Neural cell (in vitro differentiated cells): ENCODE results near the gene VPS72. TPM values are rescaled to one million over a fixed set of nuclear protein-coding genes. Genes with fewer than 3 reads are reported as not detected.
A peak's percentile ranks its signal among the peaks of the same experiment; 100 is the strongest.

ENCODE experiments used
- H2AFZ ChIP-seq: fragments of 200-600, 300-800 bp; sonication (generic), shearing (Covaris generic); 2 replicates; pipeline ENCODE4 v1.6.0; 2014; ENCODE audit warnings: low read depth, mild to moderate bottlenecking, antibody characterized with exemption, low read length, moderate library complexity
- H3F3A ChIP-seq: fragments of 200-600 bp; shearing (Covaris generic); 2 replicates; pipeline ENCODE4 v1.6.1; 2016; ENCODE audit warnings: mild to moderate bottlenecking, moderate library complexity, mixed read lengths, antibody characterized with exemption, low read length; ENCODE audit not compliant: insufficient read depth, poor library complexity, severe bottlenecking
- H3K27ac ChIP-seq: fragments of 200-600, 300-800 bp; sonication (generic), shearing (Covaris generic); 2 replicates; pipeline ENCODE4 v1.5.1; 2014; ENCODE audit warnings: mild to moderate bottlenecking, low read length, moderate library complexity
- H3K27me3 ChIP-seq: fragments of 300-800, 200-600 bp; sonication (generic), shearing (Covaris generic); 2 replicates; pipeline ENCODE4 v1.6.0; 2014; ENCODE audit warnings: mild to moderate bottlenecking, low read depth, low read length, moderate library complexity; ENCODE audit not compliant: insufficient read depth
- H3K36me3 ChIP-seq: fragments of 300-800, 200-600 bp; sonication (generic), shearing (Covaris generic); 2 replicates; pipeline ENCODE4 v1.5.1; 2014; ENCODE audit warnings: mild to moderate bottlenecking, antibody characterized with exemption, low read length, moderate library complexity; ENCODE audit not compliant: insufficient read depth
- H3K4me2 ChIP-seq: fragments of 300-800, 200-600 bp; sonication (generic), shearing (Covaris generic); 2 replicates; pipeline ENCODE4 v1.6.0; 2014; ENCODE audit warnings: mild to moderate bottlenecking, low read length
- H3K4me3 ChIP-seq: fragments of 300-800, 200-600 bp; sonication (generic), shearing (Covaris generic); 2 replicates; pipeline ENCODE4 v1.5.1; 2014; ENCODE audit warnings: mild to moderate bottlenecking, low read length, moderate library complexity
- H3K79me2 ChIP-seq: fragments of 200-600 bp; shearing (Covaris generic); replicated peaks from 2 replicates; pipeline ENCODE4 v1.6.0; 2014; ENCODE audit warnings: mild to moderate bottlenecking, low read length, moderate library complexity; ENCODE audit not compliant: insufficient read depth
- H3K9ac ChIP-seq: fragments of 300-800, 200-600 bp; sonication (generic), shearing (Covaris generic); 2 replicates; pipeline ENCODE4 v1.6.1; 2016; ENCODE audit warnings: mild to moderate bottlenecking, low read length, mixed read lengths
- H3K9me2 ChIP-seq: fragments of 200-600 bp; shearing (Covaris generic); 2 replicates; pipeline ENCODE4 v1.6.1; 2016; ENCODE audit warnings: mild to moderate bottlenecking, low read length, mixed read lengths; ENCODE audit not compliant: insufficient read depth
- H3K9me3 ChIP-seq: fragments of 200-600, 300-800 bp; sonication (generic), shearing (Covaris generic); 2 replicates; pipeline ENCODE4 v1.6.1; 2016; ENCODE audit warnings: mild to moderate bottlenecking, mixed run types, low read length, moderate library complexity, mixed read lengths
- H4K20me1 ChIP-seq: fragments of 200-600 bp; shearing (Covaris generic); 2 replicates; pipeline ENCODE4 v1.6.1; 2016; ENCODE audit warnings: mild to moderate bottlenecking, mixed run types; ENCODE audit not compliant: insufficient read depth
- EP300 ChIP-seq: fragments of 450-650 bp; conservative IDR thresholded peaks from 2 replicates; pipeline ENCODE4 v1.6.1; 2014; ENCODE audit warnings: antibody characterized with exemption, mild to moderate bottlenecking, moderate library complexity; ENCODE audit not compliant: poor library complexity, severe bottlenecking
- EZH2 ChIP-seq: fragments of 200-600, 300-800 bp; shearing (Covaris generic), sonication (generic); IDR thresholded peaks from 2 replicates; pipeline ENCODE4 v1.6.1; 2014; ENCODE audit warnings: antibody characterized with exemption, low read length, borderline replicate concordance, mild to moderate bottlenecking; ENCODE audit not compliant: insufficient read depth, poor library complexity, severe bottlenecking
- MXI1 ChIP-seq: fragments of 450-650 bp; conservative IDR thresholded peaks from 2 replicates; pipeline ENCODE4 v1.6.1; 2014; ENCODE audit warnings: antibody characterized with exemption, mild to moderate bottlenecking; ENCODE audit not compliant: poor library complexity, severe bottlenecking
- POLR2AphosphoS5 ChIP-seq: IDR thresholded peaks from 2 replicates; pipeline ENCODE4 v1.6.1; 2012
- RAD21 ChIP-seq: fragments of 450-650 bp; conservative IDR thresholded peaks from 2 replicates; pipeline ENCODE4 v1.6.1; 2014; ENCODE audit warnings: antibody characterized with exemption, mild to moderate bottlenecking, moderate library complexity
- SMC3 ChIP-seq: fragments of 450-650 bp; conservative IDR thresholded peaks from 2 replicates; pipeline ENCODE4 v1.6.1; 2014; ENCODE audit warnings: antibody characterized with exemption, mild to moderate bottlenecking, moderate library complexity; ENCODE audit not compliant: poor library complexity
- TAF1 ChIP-seq: IDR thresholded peaks from 2 replicates; pipeline ENCODE4 v1.6.1; 2012; ENCODE audit warnings: low read depth
- polyA plus RNA-seq: library from polyadenylated mRNA; depleted of rRNA; stranded (reverse); fragments of >200 nt; gene quantifications from 2 replicates; pipeline ENCODE4 v1.2.3, GENCODE V29; 2014
- TF ChIP-seq, protein P1 (sequence below): IDR thresholded peaks from 2 replicates; pipeline ENCODE4 v1.6.1; 2012; ENCODE audit warnings: borderline replicate concordance
- TF ChIP-seq, protein P2 (sequence below): fragments of 450-650 bp; IDR thresholded peaks from 2 replicates; pipeline ENCODE4 v1.5.1; 2014; ENCODE audit warnings: antibody characterized with exemption, mild to moderate bottlenecking, moderate library complexity; ENCODE audit not compliant: poor library complexity, severe bottlenecking

Gene VPS72
- polyA plus RNA-seq, 1 donor from 2014 or later: 232 TPM

DNA sequence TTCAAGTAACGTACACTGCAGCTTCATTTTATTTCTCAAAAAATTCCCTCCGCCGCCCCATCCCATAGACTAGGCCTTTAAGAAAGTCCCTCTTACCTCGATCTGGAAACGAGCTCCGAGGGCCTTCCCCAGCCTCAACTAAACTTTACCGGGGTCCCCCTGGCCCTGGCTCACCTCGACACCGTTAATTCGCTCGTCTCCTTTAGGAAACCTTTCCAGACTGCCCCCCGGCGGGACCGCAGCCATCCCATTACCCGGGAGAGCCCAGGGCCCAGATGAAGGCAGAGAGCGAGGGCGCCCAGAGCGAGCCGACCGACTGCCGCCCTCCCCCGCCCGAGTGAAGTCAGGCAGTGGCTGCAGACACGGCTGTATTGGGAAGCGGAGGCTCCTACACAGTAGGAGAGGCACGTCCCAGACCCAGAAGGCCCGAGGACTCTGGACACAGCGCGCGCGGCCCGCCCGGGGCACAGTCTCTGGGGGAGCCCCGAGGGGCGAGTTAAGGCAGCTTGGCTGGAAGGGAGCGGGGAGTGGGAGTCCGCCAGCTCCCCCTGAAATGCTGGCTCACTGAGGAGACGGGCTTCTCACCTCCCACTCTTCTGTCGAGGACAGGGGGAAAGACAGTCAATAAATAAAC is 58.2 kb downstream of the VPS72 start:
- Histone ChIP-seq H3K36me3 (peaks cover 6% of the 10 kb centered on the region), H3K79me2 (no peaks in the 10 kb centered on the region), H3K27me3 (no peaks in the 10 kb centered on the region), H3K9ac (no peak overlapping the region), H3F3A (no peaks in the 10 kb centered on the region), H3K4me2 (no peak overlapping the region), H3K27ac (no peak overlapping the region), H3K9me2 (no peaks in the 10 kb centered on the region), H2AFZ (no peak overlapping the region), H3K9me3 (no peaks in the 10 kb centered on the region), H4K20me1 (no peaks in the 10 kb centered on the region), H3K4me3 (no peak overlapping the region)
- no peak for TF ChIP-seq SMC3
- TF ChIP-seq RAD21: no peak
- no peak for TF ChIP-seq TAF1
- TF ChIP-seq, protein P1, sequence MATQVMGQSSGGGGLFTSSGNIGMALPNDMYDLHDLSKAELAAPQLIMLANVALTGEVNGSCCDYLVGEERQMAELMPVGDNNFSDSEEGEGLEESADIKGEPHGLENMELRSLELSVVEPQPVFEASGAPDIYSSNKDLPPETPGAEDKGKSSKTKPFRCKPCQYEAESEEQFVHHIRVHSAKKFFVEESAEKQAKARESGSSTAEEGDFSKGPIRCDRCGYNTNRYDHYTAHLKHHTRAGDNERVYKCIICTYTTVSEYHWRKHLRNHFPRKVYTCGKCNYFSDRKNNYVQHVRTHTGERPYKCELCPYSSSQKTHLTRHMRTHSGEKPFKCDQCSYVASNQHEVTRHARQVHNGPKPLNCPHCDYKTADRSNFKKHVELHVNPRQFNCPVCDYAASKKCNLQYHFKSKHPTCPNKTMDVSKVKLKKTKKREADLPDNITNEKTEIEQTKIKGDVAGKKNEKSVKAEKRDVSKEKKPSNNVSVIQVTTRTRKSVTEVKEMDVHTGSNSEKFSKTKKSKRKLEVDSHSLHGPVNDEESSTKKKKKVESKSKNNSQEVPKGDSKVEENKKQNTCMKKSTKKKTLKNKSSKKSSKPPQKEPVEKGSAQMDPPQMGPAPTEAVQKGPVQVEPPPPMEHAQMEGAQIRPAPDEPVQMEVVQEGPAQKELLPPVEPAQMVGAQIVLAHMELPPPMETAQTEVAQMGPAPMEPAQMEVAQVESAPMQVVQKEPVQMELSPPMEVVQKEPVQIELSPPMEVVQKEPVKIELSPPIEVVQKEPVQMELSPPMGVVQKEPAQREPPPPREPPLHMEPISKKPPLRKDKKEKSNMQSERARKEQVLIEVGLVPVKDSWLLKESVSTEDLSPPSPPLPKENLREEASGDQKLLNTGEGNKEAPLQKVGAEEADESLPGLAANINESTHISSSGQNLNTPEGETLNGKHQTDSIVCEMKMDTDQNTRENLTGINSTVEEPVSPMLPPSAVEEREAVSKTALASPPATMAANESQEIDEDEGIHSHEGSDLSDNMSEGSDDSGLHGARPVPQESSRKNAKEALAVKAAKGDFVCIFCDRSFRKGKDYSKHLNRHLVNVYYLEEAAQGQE: no peak
- no peak for TF ChIP-seq POLR2AphosphoS5
- no peak for TF ChIP-seq MXI1
- TF ChIP-seq EZH2: no peak
- TF ChIP-seq, protein P2, sequence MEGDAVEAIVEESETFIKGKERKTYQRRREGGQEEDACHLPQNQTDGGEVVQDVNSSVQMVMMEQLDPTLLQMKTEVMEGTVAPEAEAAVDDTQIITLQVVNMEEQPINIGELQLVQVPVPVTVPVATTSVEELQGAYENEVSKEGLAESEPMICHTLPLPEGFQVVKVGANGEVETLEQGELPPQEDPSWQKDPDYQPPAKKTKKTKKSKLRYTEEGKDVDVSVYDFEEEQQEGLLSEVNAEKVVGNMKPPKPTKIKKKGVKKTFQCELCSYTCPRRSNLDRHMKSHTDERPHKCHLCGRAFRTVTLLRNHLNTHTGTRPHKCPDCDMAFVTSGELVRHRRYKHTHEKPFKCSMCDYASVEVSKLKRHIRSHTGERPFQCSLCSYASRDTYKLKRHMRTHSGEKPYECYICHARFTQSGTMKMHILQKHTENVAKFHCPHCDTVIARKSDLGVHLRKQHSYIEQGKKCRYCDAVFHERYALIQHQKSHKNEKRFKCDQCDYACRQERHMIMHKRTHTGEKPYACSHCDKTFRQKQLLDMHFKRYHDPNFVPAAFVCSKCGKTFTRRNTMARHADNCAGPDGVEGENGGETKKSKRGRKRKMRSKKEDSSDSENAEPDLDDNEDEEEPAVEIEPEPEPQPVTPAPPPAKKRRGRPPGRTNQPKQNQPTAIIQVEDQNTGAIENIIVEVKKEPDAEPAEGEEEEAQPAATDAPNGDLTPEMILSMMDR: no peak
- no peak for TF ChIP-seq EP300

DNA sequence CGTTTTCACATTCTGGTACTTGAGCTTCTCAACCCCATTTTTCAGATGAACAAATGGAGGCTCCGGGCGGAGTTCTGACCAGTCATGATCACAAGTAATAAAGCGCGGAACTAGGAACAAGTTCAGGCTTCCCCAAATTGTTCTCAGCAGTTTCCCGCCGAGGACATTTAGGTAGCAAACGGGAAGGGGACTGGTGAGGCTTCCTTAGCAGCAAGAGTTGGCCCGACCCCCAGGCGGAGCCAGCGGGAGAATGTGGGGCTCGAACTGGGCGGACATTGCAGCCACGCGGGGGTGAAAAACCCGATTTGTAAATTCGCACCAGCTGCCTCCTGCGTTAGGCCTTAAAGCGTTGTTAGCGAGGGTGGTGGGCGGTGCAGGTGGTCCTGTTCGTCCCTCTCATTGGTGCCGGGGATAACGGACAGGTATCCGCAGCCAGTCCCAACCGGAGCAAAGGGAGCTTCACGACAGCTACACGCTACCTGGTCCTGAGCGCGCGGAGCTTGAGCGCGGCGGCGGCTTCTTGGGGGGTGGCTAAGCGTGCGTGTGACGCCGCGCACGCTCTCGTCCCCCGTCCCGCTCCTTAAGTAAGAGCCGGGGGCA is 58.9 kb downstream of the VPS72 start:
- no peaks in the 10 kb centered on the region for H3K79me2 ChIP-seq
- H3K27ac ChIP-seq: no peak overlapping the region
- no peak overlapping the region for H2AFZ ChIP-seq
- no peaks in the 10 kb centered on the region for H3K9me2 ChIP-seq
- no peak overlapping the region for H3K4me3 ChIP-seq
- H3K27me3 ChIP-seq: no peaks in the 10 kb centered on the region
- H3F3A ChIP-seq: no peaks in the 10 kb centered on the region
- no peaks in the 10 kb centered on the region for H4K20me1 ChIP-seq
- peaks cover 6% of the 10 kb centered on the region for H3K36me3 ChIP-seq
- no peak for TF ChIP-seq EP300
- no peak for TF ChIP-seq EZH2
- TF ChIP-seq, protein P1: no peak
- TF ChIP-seq MXI1: peak; percentile 33
- H3K4me2 ChIP-seq: no peak overlapping the region
- no peaks in the 10 kb centered on the region for H3K9me3 ChIP-seq
- H3K9ac ChIP-seq: no peak overlapping the region
